ENCODE results near the gene ELOVL6. TPM values are rescaled to one million over a fixed set of nuclear protein-coding genes. Genes with fewer than 3 reads are reported as not detected.

The ELOVL6 gene
- total RNA-seq, 2 experiments from 2014 or later: 17.4 to 18.7 TPM

DNA sequence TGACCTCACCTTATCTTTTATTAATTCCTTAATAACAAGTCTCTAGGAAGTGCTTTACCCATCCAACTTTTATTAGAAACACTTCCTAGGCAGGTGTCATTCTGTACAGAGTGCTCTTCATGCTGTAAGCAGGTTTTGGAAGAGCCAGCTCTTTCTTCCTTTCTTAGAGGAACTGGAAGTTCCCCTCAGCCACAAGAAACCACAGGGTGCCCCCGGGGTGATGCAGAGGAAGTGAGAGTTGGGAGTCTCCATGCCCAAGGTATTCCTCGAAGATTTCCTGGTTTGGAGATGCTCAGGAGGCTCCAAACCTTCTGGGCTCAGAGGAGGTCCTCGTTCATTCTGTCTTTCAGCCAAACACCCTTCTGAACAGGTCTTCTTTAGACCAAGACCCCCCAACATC, 201.9 kb downstream of the ELOVL6 start:
- no peaks in the 10 kb centered on the region for H3K9me3 Mint-ChIP-seq (ENCODE audit: insufficient read depth)
- no peaks in the 10 kb centered on the region for H3K36me3 Mint-ChIP-seq (ENCODE audit: low read depth)
- H3K4me1 Mint-ChIP-seq (ENCODE audit: low read depth): peaks cover 14% of the 10 kb centered on the region
- no peak overlapping the region for H3K27ac Mint-ChIP-seq
- ChIA-PET CTCF (interaction anchor here (10.6 kb wide), 1 partner anchor 521 kb away, joined by 197 read pairs; no protein-coding TSS in a partner anchor), POLR2A (no interaction called here)
- H3K4me3 Mint-ChIP-seq: no peak overlapping the region
- no peaks in the 10 kb centered on the region for H3K27me3 Mint-ChIP-seq (ENCODE audit: low read depth)
- ATAC-seq (no peak), DNase-seq (no peak)
